Inferior parietal cortex (tissue), 1 donor: ENCODE data around the gene TREH.

Experiments
- DNase-seq: peaks from one replicate; pipeline ENCODE4 v3.0.0-alpha.2; 2016; ENCODE audit errors: extremely low spot score

TREH gene

DNA sequence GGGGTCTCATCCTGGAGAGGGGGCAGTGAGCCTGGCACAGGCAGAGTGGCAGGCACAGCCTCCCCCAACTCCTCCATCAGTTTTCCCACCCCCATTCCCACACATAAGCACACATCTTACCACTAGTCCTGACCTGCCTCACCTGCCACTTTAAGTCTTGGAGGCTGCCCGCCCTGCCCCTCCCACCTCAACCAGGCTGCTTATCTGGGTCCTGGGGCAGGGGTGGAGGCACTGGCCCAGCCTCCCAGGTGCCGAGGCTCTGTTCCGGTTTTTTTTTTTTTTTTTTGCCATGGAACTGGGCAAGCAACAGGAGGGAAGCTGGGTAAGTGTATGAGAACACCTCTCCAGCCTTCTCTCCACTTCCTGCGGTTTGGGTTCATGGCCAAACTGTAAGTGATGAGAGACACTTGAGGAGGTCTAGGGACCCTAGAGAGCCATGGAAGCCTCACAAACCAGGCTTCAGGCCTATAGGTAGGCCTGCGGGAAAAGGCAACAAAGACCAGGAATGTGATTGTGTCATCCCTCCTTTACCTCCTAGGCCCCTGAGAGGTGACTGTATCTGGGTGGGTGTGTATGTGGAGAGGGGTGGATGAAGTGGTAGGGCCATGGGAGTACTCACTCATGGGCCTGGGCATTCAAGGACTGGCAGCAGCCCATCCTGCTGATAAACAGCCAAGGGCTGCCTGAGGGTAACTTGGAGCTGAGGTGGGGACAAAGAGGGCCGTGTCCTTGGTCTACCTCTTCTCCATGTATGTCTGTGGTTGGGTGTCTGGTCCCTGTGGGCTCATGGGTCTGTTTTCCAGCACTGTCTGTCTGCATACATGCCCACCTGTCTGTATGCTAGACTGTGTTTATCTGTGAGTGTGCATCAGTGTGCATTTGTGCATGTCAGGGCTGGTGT is 49.4 kb downstream of the TREH start:
- no peak for DNase-seq

GRCh38 chr11:118628861-118629549 is 50.4 kb downstream of the TREH start:
- no peak for DNase-seq

- DNase-seq = no peak
These were observed 51.0 kb downstream of the TREH start for GRCh38 chr11:118628432-118628831.

DNA sequence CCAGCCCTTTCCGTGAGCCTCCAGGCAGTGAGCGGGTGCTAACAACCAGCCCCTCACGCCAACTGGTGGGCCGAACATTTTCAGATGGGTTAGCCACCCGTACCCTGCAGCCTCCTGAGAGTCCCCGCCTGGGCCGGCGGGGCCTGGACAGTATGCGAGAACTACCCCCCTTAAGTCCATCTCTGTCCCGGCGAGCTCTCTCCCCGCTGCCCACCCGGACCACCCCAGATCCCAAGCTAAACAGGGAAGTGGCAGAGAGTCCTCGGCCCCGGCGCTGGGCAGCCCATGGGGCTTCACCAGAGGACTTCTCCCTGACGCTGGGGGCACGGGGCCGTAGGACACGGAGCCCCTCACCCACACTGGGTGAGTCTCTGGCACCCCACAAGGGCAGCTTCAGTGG is 51.4 kb downstream of the TREH start:
- no peak for DNase-seq

DNA sequence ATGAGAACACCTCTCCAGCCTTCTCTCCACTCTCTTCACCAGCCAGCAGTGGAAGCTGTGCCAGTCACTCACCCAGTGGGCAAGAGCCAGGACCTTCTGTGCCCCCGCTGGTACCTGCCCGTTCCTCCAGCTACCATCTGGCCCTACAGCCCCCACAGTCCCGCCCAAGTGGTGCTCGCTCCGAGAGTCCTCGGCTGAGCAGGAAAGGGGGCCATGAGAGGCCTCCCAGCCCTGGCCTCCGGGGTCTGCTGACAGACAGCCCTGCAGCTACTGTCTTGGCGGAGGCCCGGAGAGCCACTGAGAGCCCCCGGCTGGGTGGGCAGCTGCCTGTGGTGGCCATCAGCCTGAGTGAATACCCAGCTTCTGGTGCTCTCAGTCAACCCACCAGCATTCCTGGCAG is 51.9 kb downstream of the TREH start:
- no peak for DNase-seq

DNA sequence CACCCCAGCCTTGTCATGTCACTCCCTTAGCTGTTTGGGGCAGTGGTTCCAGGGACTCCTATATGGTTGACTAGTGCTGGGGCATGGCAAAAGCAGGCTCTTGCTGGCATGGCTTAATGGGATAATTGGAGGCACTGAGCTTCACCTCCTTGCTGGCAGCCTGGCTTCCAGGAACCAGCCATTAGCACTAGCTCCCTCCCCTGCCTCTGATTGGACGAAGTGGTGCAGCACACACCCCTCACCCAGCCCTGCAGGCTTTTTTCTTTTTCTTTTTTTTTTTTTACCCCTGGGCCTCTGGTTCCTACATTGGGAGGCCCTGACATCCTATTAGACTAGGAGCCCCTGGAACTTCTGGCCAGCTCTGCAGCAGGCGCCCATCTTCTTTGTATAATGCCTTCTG is 53.5 kb downstream of the TREH start:
- no peak for DNase-seq

DNA sequence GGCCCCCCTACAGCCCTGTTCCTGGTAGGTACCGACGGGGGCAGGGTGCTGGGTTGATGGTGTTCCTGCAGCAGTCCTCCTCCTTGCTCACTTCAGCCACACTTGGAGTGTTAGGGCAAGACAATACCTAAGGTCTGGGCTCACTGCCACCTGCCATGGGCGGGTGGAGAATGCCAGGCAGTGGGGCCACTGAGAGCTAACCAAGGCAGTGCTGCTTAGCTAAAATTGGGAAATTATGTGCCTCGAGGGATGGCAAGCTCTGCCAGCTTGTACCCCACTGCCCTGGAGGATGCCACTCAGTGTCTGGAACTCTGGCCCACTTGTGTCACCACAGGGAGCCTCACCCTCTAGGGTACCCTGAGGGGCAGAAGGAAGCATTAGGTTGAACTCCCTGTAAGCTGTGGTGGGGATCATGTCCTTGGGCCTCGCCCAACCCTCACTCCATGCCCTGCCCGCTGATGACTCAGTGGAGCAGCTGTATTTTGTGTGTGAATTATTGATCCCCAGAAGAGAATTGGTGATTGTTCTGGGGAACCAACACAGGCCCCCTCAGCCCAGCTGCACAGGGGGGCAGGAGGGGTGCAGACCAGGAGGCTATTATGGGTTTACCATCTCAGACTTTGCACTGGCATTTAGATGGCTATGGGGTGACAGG is 54.3 kb downstream of the TREH start:
- DNase-seq = no peak

DNA sequence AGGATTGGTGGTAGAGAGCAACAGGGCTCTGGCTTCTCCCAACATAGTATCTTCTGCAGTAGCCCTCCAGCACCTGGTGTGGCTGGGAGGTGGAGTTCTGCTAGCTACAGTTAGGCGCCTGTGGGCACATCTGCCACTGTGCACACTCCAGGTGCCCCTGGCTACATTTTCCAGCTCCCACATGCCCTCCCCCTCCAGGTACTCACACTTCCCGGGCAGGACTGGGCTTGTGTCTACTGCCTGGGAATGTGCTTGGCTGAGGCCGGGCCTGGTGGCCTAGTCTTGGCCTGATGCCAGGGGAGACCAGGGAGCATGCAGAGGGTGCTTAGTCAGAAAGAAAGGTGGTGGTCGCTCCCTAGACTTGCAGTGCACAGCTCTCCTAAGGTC is 56.2 kb downstream of the TREH start:
- DNase-seq = no peak

GRCh38 chr11:118622376-118623268 is 56.8 kb downstream of the TREH start:
- DNase-seq = no peak

DNA sequence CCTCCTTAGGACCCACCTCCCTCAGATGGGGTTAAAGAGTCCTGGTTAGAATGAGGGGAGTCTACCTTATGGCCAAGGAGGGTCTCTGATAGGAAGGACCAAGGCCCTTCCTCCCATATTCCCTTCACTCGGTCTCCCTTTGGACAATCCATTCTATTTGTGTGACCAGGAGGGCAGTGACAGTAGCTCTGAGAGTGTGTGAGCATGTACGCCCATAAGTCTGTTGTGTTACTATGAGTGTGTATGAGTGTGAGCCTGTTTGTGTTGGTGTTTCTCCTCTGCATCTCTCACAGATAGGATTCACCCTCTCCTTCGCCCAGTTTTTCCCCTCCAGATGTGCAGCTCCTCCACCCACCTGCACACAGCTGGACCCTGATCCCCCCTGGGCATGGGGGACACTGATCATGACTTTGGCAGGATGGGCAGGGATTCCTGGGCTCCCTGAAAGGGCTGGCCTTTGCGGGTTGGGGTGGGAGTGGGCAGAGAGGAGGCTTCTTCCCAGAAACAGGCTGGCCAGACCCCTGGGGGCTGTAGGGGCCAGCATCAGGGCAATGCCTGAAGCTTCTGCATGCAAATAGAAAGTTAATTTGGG is 57.6 kb downstream of the TREH start:
- no peak for DNase-seq

DNA sequence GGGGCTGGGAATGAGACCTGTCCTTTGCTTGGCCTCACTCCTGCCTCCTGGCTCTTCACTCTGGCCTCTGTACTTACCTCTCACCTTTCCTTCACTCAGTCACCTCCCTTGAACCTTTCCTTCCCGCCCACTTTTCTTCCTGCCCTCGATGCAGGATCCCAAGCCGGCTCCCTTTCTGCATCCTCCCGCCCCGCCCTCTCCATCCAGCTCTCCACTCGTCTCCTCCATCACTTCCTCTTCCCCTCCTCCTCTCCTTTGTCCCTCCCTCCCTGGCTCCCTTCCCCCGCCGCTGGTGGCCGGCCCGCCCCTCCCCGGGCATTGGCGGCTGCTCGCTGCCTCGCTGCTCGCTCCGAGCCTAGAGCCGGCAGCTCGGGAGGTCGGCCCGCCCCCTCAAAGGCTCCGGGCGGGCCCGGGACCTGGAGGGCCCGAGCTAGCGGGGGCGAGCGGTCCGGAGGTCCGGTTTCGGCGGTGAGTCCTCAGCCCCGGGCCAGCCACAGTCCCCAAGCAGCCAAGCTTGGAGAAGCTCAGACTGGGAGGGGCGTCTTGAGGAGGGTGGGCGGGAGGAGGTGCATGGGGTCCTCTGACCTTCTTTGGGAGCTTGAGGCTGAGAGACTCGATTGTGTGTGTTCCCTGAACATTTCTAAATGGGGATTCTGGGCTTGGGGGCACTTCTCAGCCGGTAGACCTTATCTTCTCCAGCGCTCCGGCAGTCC is 58.2 kb downstream of the TREH start:
- peak; percentile 79 for DNase-seq

DNA sequence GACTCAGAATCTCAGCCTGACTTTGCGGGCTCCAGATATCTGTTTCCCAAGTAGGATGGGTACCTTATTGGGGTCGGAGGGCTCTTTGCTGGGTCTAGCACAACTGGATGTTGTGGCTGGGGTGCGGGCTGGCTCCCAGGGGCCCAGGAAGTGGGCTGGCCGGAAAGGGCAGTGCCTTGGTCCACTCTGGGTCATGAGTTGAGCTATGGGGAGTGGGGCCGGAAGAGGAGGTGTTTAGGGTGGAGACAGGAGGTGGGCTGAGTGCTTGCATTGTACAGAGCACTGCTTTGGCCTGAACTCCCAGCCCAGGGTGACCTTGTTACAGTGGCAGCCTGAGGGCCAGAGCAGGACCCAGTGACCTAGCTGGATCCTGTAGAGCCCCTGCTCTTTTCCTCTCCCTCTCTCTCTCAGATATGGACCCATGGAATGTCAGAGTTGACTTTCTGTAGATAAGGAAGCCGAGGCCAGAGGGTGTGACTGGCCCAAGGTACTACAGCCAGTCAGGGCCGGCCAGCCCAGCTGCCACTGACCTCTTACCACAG is 58.9 kb downstream of the TREH start:
- DNase-seq = no peak

DNA sequence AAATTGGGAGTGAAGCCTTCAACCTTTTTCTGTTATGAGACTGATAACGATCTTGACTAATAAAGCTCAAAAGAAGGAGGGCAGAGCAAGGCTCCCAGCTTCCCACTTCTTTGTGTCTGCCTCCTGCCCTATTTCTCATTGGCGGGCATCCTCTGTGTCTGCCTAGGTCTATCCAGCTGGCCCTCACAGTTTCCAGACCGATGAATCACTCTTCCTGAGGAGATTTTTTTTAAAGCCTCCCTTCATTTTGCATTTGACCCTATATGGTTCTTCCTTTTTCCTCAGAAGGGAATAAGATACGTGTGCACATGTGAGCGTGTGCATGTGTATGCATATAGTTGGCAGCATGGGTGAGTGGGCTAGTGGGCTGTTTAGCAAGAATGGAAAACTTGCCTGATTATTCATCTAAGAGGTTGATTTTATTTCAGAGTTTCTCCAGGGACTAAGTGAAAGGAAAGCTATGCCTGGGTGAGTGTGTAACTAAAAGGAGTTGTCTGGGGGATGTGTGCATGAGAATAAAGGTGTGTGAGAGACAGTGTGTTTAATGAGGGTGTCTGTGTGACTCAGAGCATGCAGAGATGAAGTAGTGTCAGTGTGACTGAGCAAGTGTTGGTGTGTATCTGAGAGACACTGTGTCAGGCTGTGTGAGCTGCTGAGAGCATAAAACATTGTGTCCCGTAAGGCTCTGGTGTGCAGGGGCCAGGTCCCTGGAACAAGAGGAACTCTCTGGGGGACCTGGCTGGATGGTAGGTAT is 59.8 kb downstream of the TREH start:
- DNase-seq = peak; percentile 53

DNA sequence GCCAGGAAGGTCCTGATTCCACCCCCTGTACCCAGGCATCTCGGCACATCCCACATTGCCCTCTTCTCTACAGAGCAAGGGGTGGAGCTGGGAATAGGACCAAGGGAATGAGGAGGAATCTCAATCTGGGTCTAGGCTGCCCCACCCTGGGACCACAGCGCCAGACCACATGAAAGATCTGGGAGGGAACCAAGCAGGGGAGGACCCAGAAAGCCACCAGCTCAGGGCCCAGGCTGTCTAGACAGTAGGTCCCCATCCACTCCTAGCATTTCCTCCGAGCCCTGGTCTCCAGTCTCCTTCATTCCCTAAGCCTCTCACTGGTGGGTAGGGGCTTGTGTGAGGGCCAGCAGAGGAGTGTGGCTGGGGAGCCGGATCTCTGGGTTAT is 60.5 kb downstream of the TREH start:
- no peak for DNase-seq

DNA sequence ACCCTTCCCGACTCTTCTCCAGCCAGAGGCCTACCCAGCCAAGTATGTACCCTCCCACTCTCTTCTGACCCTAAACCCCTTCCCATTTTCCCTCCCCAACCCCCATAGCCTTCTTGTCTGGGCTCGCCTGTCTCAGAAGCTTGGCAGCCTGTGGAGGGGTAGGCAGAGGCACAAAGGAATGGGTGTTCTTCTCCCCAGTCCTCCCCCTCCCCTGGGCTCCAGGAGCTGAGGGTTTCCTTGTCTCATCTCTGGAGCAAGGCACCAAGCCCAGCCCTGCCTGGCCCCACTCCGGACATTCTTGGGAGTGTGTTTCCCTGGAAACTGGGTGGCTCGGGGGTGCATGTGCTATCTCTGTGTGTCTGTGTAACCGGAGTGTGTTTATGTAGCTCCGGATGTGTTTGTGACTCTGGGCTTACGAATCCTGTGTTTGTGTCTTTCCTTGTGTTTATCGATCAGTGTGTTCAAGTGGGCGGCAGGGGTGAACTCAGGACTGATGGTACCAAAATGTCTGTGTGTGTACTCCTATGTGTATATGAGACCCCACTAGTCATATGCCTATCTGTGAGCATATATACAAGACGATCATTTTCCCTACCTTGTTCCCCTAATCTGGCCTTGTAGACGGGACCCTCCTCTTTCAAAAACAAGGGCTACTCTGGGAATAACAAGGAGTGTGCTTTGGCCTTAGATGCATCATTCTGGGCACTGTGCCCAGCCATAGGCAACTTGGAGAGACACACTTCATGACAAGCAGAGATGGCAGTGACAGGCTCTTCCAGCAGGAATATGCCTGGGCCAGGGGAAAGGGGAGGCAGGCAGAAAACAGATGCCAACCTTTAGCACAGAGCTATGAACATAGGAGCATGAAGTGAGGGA is 61.1 kb downstream of the TREH start:
- DNase-seq = peak; percentile 59

DNA sequence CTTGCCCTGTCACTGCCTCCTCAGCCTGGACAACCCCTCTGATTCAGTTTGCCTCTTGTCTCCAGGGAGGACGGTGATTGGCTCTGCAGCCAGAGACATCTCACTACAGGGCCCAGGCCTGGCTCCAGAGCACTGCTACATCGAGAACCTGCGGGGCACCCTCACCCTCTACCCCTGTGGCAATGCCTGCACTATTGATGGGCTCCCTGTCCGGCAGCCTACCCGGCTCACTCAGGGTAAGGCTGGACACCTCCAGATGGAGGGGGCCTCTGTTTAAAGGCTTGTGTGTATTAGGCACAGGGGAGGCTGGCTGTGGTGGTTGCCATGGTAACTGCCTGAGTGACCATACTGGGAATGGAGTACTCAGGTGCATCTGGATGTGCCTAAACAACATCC is 63.5 kb downstream of the TREH start:
- DNase-seq = no peak

DNA sequence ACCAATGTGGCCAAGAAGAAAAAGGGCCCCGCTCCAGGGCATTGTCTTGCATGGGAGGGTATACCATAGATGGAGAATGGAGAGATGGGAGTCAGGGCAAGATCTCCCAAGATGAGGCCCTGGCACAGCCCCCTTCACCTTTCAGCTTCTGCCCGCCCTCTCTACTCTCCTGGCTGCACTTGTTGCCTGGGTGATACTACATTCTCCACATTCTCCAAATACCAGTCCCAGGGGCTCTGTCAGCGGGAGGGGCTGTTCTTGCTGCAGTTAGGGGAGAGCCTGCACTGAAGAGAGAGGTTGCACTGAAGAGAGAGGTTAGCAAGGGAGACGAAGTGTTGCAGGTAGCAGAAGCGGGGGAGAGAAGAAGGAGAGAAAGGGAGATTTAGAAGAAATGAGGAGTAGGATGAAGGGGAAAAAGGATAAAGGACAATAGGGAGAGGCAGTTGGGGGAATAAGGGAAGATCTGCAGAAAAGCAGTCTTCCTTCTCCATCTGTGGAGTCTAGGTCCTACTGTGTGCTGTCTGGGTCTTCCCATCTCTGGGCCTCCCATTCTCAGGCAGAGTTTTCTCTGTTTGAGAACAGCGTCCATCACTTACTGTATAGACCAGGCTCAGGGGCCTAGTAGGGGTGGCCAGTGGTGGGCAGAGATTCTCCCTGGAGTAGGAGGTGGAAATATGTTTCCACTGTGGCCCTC is 64.0 kb downstream of the TREH start:
- no peak for DNase-seq

DNA sequence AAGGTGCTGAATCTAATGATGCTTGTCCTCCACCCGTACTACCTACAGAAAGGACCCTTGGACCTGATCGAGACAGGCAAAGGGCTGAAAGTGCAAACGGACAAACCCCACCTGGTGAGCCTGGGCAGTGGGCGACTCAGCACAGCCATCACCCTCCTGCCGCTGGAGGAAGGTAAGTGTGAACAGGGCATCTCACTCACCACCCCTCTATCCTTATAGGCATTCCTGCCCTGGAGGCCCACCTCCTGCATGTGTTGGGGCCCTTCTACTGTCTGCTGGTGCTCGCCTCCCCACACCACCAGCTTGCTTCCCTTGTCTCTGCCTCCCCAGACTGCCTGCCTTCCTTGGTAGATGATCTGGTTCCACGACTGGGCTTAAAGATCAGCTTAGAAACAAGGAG is 64.9 kb downstream of the TREH start:
- no peak for DNase-seq
